Pons (tissue), 1 donor: Measurements from ENCODE around the gene ZNF691.
"Not testable (repeated sequence)": the region's sequence is repeated elsewhere in the genome, so short reads cannot be mapped to it uniquely, and the experiment has no call there.

Experiments
- DNase-seq: peaks from one replicate; pipeline ENCODE4 v3.0.0-alpha.2; 2016; ENCODE audit warnings: low spot score

Gene ZNF691

DNA sequence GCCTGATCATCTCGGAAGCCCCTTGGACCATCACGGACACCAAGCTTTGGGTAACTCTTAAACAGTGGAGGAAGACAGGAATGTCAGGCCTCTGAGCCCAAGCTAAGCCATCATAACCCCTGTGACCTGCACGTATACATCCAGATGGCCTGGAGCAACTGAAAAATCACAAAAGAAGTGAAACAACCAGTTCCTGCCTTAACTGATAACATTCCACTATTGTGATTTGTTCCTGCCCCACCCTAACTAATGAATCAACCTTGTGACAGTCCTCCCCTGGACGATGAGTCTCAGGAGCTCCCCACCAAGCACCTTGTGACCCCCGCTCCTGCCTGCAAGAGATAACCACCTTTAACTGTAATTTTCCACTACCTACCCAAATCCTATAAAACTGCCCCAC lies 13.0 kb downstream of the ZNF691 start:
- not testable (repeated sequence) for DNase-seq

- no peak for DNase-seq
These were observed 14.1 kb downstream of the ZNF691 start for GRCh38 chr1:42860339-42861013.

- DNase-seq, result no peak
These were observed 14.6 kb downstream of the ZNF691 start for GRCh38 chr1:42861014-42861399.

- no peak for DNase-seq
These were observed 20.1 kb downstream of the ZNF691 start for GRCh38 chr1:42866549-42866948.

- not testable (repeated sequence) for DNase-seq
These were observed 22.1 kb downstream of the ZNF691 start for GRCh38 chr1:42868466-42868865.

- DNase-seq, result not testable (repeated sequence)
These were observed 22.8 kb downstream of the ZNF691 start for GRCh38 chr1:42869254-42869653.

GRCh38 chr1:42869751-42870150 lies 23.3 kb downstream of the ZNF691 start:
- DNase-seq, result not testable (repeated sequence)

DNA sequence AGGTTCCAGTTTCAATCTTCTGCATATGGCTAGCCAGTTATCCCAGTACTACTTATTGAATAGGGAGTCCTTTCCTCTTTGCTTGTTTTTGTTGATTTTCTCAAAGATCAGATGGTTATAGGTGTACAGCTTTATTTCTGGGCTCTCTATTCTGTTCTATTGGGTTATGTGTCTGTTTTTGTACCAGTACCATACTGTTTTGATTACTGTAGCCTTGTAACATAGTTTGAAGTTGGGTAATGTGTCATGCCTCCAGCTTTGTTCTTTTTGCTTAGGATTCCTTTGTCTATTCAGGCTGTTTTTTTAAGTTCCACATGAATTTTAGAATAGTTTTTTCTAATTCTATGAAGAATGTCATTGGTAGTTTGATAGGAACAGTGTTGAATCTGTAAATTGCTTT lies 26.7 kb downstream of the ZNF691 start:
- not testable (repeated sequence) for DNase-seq

GRCh38 chr1:42873670-42874069 lies 27.3 kb downstream of the ZNF691 start:
- no peak for DNase-seq

DNA sequence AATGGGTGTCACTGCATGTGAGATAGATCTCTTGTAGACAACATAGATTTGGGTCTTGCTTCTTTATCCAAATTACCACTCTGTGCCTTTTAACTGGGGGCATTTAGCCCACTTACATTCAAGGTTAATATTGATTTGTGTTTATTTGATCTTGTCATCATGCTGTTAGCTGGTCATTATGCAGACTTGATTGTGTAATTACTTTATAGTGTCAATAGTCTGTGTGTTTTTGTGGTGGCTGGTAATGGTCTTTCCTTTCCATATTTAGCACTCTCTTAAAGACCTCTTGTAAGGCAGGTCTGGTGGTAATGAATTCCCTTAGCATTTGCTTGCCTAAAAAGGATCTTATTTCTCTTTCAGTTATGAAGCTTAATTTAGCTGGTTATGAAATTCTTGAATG lies 29.6 kb downstream of the ZNF691 start:
- no peak for DNase-seq

- DNase-seq, result no peak
These were observed 31.0 kb downstream of the ZNF691 start for GRCh38 chr1:42877380-42877779.

DNA sequence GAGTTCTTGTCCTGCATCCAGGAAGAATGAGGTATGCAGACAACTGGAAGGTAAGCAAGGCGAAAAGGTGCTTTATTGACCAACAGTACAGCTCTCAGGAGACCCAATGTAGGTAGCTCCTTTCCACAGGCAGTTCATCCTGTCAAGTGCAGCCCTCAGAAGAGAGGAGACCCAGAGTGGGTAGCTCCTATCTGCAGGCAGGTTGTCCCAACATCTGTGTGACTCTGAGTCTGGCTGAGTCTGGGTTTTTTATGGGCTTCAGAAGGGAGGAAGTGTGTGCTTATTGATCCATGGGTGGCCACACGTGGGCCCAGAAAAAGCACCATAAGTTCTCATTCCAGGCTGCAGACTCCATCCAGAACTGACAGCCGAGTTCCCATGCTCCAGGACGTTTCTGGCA lies 34.0 kb downstream of the ZNF691 start:
- no peak for DNase-seq

- no peak for DNase-seq
These were observed 39.8 kb downstream of the ZNF691 start for GRCh38 chr1:42886046-42886739.

DNA sequence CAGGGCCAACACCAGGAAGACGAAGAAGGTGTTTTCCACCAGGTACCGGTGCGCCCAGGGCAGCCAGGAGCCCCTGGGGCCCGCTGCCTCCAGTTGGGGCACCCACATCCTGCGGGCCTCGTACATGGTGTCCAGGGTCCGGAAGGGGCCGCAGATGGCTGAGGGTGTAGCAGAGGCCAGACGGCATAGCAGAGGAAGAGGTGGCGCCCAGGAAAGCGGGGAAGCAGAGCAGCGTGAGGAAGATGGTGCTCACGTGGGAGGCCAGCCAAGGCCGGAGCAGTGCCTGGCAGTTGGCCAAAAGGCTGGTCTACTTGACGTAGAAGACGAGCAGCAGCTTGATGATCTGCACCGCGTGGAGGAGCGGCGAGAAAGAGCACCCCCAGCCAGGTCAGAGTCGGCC lies 40.4 kb downstream of the ZNF691 start:
- no peak for DNase-seq

GRCh38 chr1:42887366-42887765 lies 41.0 kb downstream of the ZNF691 start:
- no peak for DNase-seq

GRCh38 chr1:42888013-42888633 lies 41.7 kb downstream of the ZNF691 start:
- DNase-seq, result no peak

DNA sequence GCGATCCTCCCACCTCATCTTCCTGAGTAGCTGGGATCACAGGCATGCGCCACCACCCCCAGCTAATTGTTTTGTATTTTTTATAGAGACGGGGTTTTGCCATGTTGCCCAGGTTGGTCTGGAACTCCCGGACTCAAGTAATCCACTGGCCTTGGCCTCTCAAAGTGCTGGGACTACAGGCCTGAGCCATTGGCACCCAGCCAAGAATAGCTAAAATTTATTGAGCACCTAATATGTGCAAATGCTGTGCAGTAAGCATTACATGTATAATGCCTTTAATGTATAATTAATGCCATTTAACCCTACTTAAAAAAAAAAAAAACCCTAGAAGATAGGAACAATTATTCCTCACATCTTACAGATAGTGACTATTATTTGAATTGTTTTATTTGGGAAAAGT lies 42.9 kb downstream of the ZNF691 start:
- no peak for DNase-seq

GRCh38 chr1:42891465-42892138 lies 45.2 kb downstream of the ZNF691 start:
- DNase-seq, result peak; percentile 46

GRCh38 chr1:42899960-42900359 lies 53.5 kb downstream of the ZNF691 start:
- DNase-seq, result not testable (repeated sequence)
